Measurements from ENCODE around the gene MICALL1.
"Not testable (repeated sequence)": the region's sequence is repeated elsewhere in the genome, so short reads cannot be mapped to it uniquely, and the experiment has no call there.

Gene MICALL1

GRCh38 chr22:37959231-37959825, 53.2 kb downstream of the MICALL1 start:
- FAIRE-seq, result no peak

GRCh38 chr22:37961062-37961461, 55.0 kb downstream of the MICALL1 start:
- no peak for FAIRE-seq

- FAIRE-seq, result no peak
Measured at GRCh38 chr22:37965940-37966664, 60.0 kb downstream of the MICALL1 start.

GRCh38 chr22:37967147-37967546, 61.0 kb downstream of the MICALL1 start:
- FAIRE-seq, result no peak

- no peak for FAIRE-seq
Measured at GRCh38 chr22:37967637-37968451, 61.7 kb downstream of the MICALL1 start.

- no peak for FAIRE-seq
Measured at GRCh38 chr22:37968452-37969251, 62.6 kb downstream of the MICALL1 start.

- FAIRE-seq, result no peak
Measured at GRCh38 chr22:37970864-37971263, 64.8 kb downstream of the MICALL1 start.

- FAIRE-seq, result no peak
Measured at GRCh38 chr22:37971475-37972434, 65.7 kb downstream of the MICALL1 start.

GRCh38 chr22:37972527-37972926, 66.4 kb downstream of the MICALL1 start:
- no peak for FAIRE-seq

GRCh38 chr22:37973271-37974170, 67.4 kb downstream of the MICALL1 start:
- no peak for FAIRE-seq

GRCh38 chr22:37975153-37975552, 69.1 kb downstream of the MICALL1 start:
- FAIRE-seq, result no peak

GRCh38 chr22:37976022-37976421, 69.9 kb downstream of the MICALL1 start:
- FAIRE-seq, result not testable (repeated sequence)

- no peak for FAIRE-seq
Measured at GRCh38 chr22:37976547-37976946, 70.5 kb downstream of the MICALL1 start.

- FAIRE-seq, result no peak
Measured at GRCh38 chr22:37979782-37980181, 73.7 kb downstream of the MICALL1 start.

GRCh38 chr22:37981282-37982011, 75.3 kb downstream of the MICALL1 start:
- no peak for FAIRE-seq

- no peak for FAIRE-seq
Measured at GRCh38 chr22:37982151-37982785, 76.2 kb downstream of the MICALL1 start.

GRCh38 chr22:37982938-37983859, 77.1 kb downstream of the MICALL1 start:
- no peak for FAIRE-seq
